ENCODE data around the gene TFR2.
A peak's percentile ranks its signal among the peaks of the same experiment; 100 is the strongest.

TFR2 gene

DNA sequence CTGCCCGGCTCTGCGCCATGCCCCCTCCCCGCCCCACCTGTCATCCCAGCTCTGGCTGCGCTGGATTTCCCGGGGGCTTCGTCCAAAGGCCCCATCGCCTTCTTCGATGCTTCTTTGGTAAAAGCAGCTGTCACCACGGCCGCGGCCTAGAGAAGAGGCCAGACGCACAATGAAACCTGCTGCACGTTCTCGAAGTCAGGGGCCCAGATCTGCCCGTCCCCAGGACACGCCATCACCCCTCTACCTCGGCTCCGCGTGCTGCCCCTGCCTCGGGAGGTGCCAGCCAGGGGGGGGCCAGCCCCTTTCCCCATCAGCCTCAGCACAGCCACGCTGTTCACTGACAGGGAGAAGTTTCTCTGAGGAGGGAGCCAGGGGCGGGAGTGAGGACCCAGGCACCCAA lies 45.9 kb upstream of the TFR2 start:
- no peak overlapping the region for H2AFZ ChIP-seq (ENCODE audit: low read length)
- H2BK12ac ChIP-seq (ENCODE audit: low read length) = no peak overlapping the region
- no peak overlapping the region for H3K4ac ChIP-seq (ENCODE audit: low read length)
- no peak overlapping the region for H4K91ac ChIP-seq (ENCODE audit: low read depth, low read length, poor library complexity)
- no peak overlapping the region for H3K4me2 ChIP-seq (ENCODE audit: insufficient read depth, low read length, poor library complexity, severe bottlenecking)
- H2BK120ac ChIP-seq (ENCODE audit: low read depth, low read length) = no peak overlapping the region
- peaks cover 4 to 14% of the 10 kb centered on the region in 2 donors for H3K4me1 ChIP-seq (ENCODE audit: control insufficient read depth in 2 of 2, insufficient read depth in 1 of 2, low read depth in 1 of 2, low read length in 2 of 2)
- DNase-seq (ENCODE audit: low spot score) = no peak
- peaks cover 70 to 92% of the 10 kb centered on the region in 2 donors for H3K36me3 ChIP-seq (replicated peaks in 1 of 2; ENCODE audit: control insufficient read depth in 2 of 2, insufficient read depth in 2 of 2, low read length in 2 of 2)
- H3K4me3 ChIP-seq (ENCODE audit: low read length in 2 of 2) = no peak overlapping the region
- H2AK5ac ChIP-seq (ENCODE audit: low read depth, low read length) = no peak overlapping the region
- H3K18ac ChIP-seq (ENCODE audit: low read length) = no peak overlapping the region
- H3K79me1 ChIP-seq (ENCODE audit: low read depth, low read length) = peaks cover 27% of the 10 kb centered on the region
- H3K27me3 ChIP-seq (ENCODE audit: control insufficient read depth in 3 of 3, insufficient read depth in 3 of 3, low read depth in 1 of 3, low read length in 3 of 3) = no peaks in the 10 kb centered on the region
- no peak overlapping the region for H2BK15ac ChIP-seq (ENCODE audit: low read length)
- no peaks in the 10 kb centered on the region for H3K9me3 ChIP-seq (replicated peaks in 1 of 2; ENCODE audit: control insufficient read depth in 2 of 2, insufficient read depth in 1 of 2, low read depth in 1 of 2, low read length in 2 of 2)
- H3K27ac ChIP-seq (replicated peaks; ENCODE audit: low read length) = no peak overlapping the region
- H3K9ac ChIP-seq (ENCODE audit: low read depth, low read length, poor library complexity) = no peak overlapping the region
- no CpG with 5 or more reads among the region's 22 CpGs for WGBS, 2 donors (ENCODE audit: extremely low coverage in 2 of 2, insufficient read length in 2 of 2, insufficient replicate concordance in 1 of 2)
- H3K23ac ChIP-seq (ENCODE audit: low read depth, low read length, poor library complexity) = peak overlapping the region; percentile 73
- H3K14ac ChIP-seq (ENCODE audit: low read length) = no peak overlapping the region
- H2BK5ac ChIP-seq (ENCODE audit: low read length) = peak overlapping the region; percentile 35
- no peak overlapping the region for H4K8ac ChIP-seq (ENCODE audit: low read depth, low read length)

DNA sequence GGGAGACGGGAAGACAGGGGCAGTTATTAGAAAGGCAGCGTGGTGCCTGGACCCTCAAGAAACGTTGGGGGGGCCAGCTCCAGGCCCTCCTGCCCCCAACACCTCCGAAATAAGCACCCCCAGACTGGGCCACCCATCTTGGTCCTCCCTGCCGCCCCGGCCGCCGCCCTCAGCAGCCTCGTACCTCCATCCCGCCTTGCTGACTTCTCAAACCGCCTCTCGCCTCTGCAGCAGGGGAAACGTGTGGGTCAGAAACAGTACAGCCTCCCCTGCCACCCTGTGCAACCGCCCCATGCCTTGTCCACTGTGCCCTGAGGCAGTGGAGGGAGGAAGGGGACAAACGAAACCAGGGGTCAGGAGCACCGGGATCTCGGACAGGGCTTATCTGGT lies 45.5 kb upstream of the TFR2 start:
- WGBS, 2 donors (ENCODE audit: extremely low coverage in 2 of 2, insufficient read length in 2 of 2, insufficient replicate concordance in 1 of 2) = no CpG with 5 or more reads among the region's 17 CpGs
- Histone ChIP-seq H2BK120ac (ENCODE audit: low read depth, low read length) (no peak overlapping the region), H3K4me3 (ENCODE audit: low read length in 2 of 2) (no peak overlapping the region), H3K36me3 (replicated peaks in 1 of 2; ENCODE audit: control insufficient read depth in 2 of 2, insufficient read depth in 2 of 2, low read length in 2 of 2) (peaks cover 75 to 93% of the 10 kb centered on the region in 2 donors), H3K14ac (ENCODE audit: low read length) (peak overlapping the region; percentile 38), H3K4me2 (ENCODE audit: insufficient read depth, low read length, poor library complexity, severe bottlenecking) (no peak overlapping the region), H2BK5ac (ENCODE audit: low read length) (peak overlapping the region; percentile 35), H3K27ac (replicated peaks; ENCODE audit: low read length) (no peak overlapping the region), H3K9me3 (replicated peaks in 1 of 2; ENCODE audit: control insufficient read depth in 2 of 2, insufficient read depth in 1 of 2, low read depth in 1 of 2, low read length in 2 of 2) (no peaks in the 10 kb centered on the region), H2BK12ac (ENCODE audit: low read length) (no peak overlapping the region), H4K8ac (ENCODE audit: low read depth, low read length) (no peak overlapping the region), H3K9ac (ENCODE audit: low read depth, low read length, poor library complexity) (no peak overlapping the region), H4K91ac (ENCODE audit: low read depth, low read length, poor library complexity) (no peak overlapping the region), H3K18ac (ENCODE audit: low read length) (no peak overlapping the region), H3K79me1 (ENCODE audit: low read depth, low read length) (peaks cover 30% of the 10 kb centered on the region), H3K4ac (ENCODE audit: low read length) (no peak overlapping the region), H3K4me1 (ENCODE audit: control insufficient read depth in 2 of 2, insufficient read depth in 1 of 2, low read depth in 1 of 2, low read length in 2 of 2) (peaks cover 3 to 10% of the 10 kb centered on the region in 2 donors), H2AFZ (ENCODE audit: low read length) (no peak overlapping the region), H2AK5ac (ENCODE audit: low read depth, low read length) (no peak overlapping the region), H2BK15ac (ENCODE audit: low read length) (no peak overlapping the region), H3K27me3 (ENCODE audit: control insufficient read depth in 3 of 3, insufficient read depth in 3 of 3, low read depth in 1 of 3, low read length in 3 of 3) (no peaks in the 10 kb centered on the region), H3K23ac (ENCODE audit: low read depth, low read length, poor library complexity) (peak overlapping the region; percentile 73)
- no peak for DNase-seq (ENCODE audit: low spot score)

DNA sequence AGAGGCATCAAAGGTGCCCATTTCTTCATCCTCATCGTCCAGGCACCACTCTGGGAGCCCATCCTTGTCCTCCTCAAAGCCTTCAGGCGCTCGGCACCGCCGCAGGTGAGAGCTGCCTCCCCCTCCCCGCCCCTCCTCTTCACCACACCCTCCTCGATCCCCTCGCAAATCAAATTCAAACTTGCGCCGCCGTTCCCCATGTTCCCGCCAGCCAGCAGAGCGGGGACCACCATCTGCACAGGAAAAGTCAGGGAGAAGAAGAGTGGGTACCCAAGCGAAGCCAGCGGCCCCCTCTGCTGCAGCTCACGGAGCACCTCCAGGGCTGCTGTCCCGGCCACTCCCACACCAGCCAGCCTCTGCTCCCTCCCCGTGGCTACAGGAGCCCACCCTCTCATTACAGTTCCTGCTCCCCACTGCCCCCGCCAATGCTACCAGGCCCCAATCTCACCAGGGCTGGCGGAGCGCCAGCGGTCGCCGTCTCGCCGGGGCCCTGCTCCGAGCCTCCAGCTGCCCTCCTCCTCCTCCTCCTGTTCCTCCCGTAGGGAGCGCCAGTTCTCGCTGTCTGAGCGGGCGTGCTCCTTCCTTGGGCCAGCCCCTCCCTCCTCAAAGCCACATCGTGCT lies 45.0 kb upstream of the TFR2 start:
- Histone ChIP-seq H2AK5ac (ENCODE audit: low read depth, low read length) (no peak overlapping the region), H2BK120ac (ENCODE audit: low read depth, low read length) (no peak overlapping the region), H3K14ac (ENCODE audit: low read length) (no peak overlapping the region), H4K91ac (ENCODE audit: low read depth, low read length, poor library complexity) (no peak overlapping the region), H3K23ac (ENCODE audit: low read depth, low read length, poor library complexity) (peak overlapping the region; percentile 17), H3K27me3 (ENCODE audit: control insufficient read depth in 3 of 3, insufficient read depth in 3 of 3, low read depth in 1 of 3, low read length in 3 of 3) (no peaks in the 10 kb centered on the region), H3K9ac (ENCODE audit: low read depth, low read length, poor library complexity) (no peak overlapping the region), H3K79me1 (ENCODE audit: low read depth, low read length) (peaks cover 30% of the 10 kb centered on the region), H3K4me1 (ENCODE audit: control insufficient read depth in 2 of 2, insufficient read depth in 1 of 2, low read depth in 1 of 2, low read length in 2 of 2) (peaks cover 3 to 6% of the 10 kb centered on the region in 2 donors), H3K18ac (ENCODE audit: low read length) (no peak overlapping the region), H3K9me3 (replicated peaks in 1 of 2; ENCODE audit: control insufficient read depth in 2 of 2, insufficient read depth in 1 of 2, low read depth in 1 of 2, low read length in 2 of 2) (peaks cover 0 to 1% of the 10 kb centered on the region in 2 donors), H2BK12ac (ENCODE audit: low read length) (no peak overlapping the region), H4K8ac (ENCODE audit: low read depth, low read length) (no peak overlapping the region), H3K4me3 (ENCODE audit: low read length in 2 of 2) (no peak overlapping the region), H2AFZ (ENCODE audit: low read length) (no peak overlapping the region), H3K27ac (replicated peaks; ENCODE audit: low read length) (no peak overlapping the region), H3K36me3 (replicated peaks in 1 of 2; ENCODE audit: control insufficient read depth in 2 of 2, insufficient read depth in 2 of 2, low read length in 2 of 2) (peaks cover 80 to 96% of the 10 kb centered on the region in 2 donors), H2BK15ac (ENCODE audit: low read length) (no peak overlapping the region), H3K4me2 (ENCODE audit: insufficient read depth, low read length, poor library complexity, severe bottlenecking) (no peak overlapping the region), H3K4ac (ENCODE audit: low read length) (no peak overlapping the region), H2BK5ac (ENCODE audit: low read length) (no peak overlapping the region)
- WGBS, 2 donors (ENCODE audit: extremely low coverage in 2 of 2, insufficient read length in 2 of 2, insufficient replicate concordance in 1 of 2) = no CpG with 5 or more reads among the region's 33 CpGs
- DNase-seq (ENCODE audit: low spot score) = no peak

DNA sequence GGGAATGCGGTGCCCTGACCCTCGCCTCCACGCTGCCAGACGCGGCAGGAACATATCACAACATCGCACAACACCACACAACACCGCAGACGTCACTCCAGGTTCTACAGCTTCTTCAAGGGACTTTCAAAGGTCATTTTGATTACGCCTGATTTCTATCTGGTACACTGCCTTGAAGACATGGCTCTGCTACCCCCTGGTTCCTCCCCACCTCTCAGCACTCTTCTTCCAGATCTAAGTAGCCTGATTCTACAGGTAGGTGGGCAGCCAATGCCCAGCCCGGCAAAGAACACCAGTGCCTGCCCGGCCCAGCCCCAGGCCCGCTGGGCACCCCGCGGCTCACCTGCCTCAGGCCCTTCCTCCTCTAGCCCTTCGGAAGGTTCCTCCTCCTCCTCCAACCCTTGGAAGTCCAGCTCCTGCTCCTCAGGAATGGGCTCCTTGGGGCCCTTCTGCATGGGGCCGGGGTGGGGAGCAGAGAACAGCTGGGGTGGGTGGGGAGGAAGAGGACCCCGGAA lies 44.3 kb upstream of the TFR2 start:
- no peak overlapping the region for H2BK120ac ChIP-seq (ENCODE audit: low read depth, low read length)
- no peak overlapping the region for H3K18ac ChIP-seq (ENCODE audit: low read length)
- peaks cover 74 to 96% of the 10 kb centered on the region in 2 donors for H3K36me3 ChIP-seq (replicated peaks in 1 of 2; ENCODE audit: control insufficient read depth in 2 of 2, insufficient read depth in 2 of 2, low read length in 2 of 2)
- no peak overlapping the region for H3K4me3 ChIP-seq (ENCODE audit: low read length in 2 of 2)
- no peak overlapping the region for H2BK12ac ChIP-seq (ENCODE audit: low read length)
- H3K4ac ChIP-seq (ENCODE audit: low read length) = no peak overlapping the region
- H3K4me2 ChIP-seq (ENCODE audit: insufficient read depth, low read length, poor library complexity, severe bottlenecking) = no peak overlapping the region
- peaks cover 0 to 1% of the 10 kb centered on the region in 2 donors for H3K9me3 ChIP-seq (replicated peaks in 1 of 2; ENCODE audit: control insufficient read depth in 2 of 2, insufficient read depth in 1 of 2, low read depth in 1 of 2, low read length in 2 of 2)
- H3K27me3 ChIP-seq (ENCODE audit: control insufficient read depth in 3 of 3, insufficient read depth in 3 of 3, low read depth in 1 of 3, low read length in 3 of 3) = no peaks in the 10 kb centered on the region
- H3K23ac ChIP-seq (ENCODE audit: low read depth, low read length, poor library complexity) = no peak overlapping the region
- H4K91ac ChIP-seq (ENCODE audit: low read depth, low read length, poor library complexity) = no peak overlapping the region
- H2AFZ ChIP-seq (ENCODE audit: low read length) = no peak overlapping the region
- no peak overlapping the region for H2BK5ac ChIP-seq (ENCODE audit: low read length)
- no CpG with 5 or more reads among the region's 17 CpGs for WGBS, 2 donors (ENCODE audit: extremely low coverage in 2 of 2, insufficient read length in 2 of 2, insufficient replicate concordance in 1 of 2)
- DNase-seq (ENCODE audit: low spot score) = no peak
- H2BK15ac ChIP-seq (ENCODE audit: low read length) = no peak overlapping the region
- H3K14ac ChIP-seq (ENCODE audit: low read length) = no peak overlapping the region
- H3K4me1 ChIP-seq (ENCODE audit: control insufficient read depth in 2 of 2, insufficient read depth in 1 of 2, low read depth in 1 of 2, low read length in 2 of 2) = peaks cover 0 to 2% of the 10 kb centered on the region in 2 donors
- no peak overlapping the region for H4K8ac ChIP-seq (ENCODE audit: low read depth, low read length)
- H3K27ac ChIP-seq (replicated peaks; ENCODE audit: low read length) = no peak overlapping the region
- no peak overlapping the region for H2AK5ac ChIP-seq (ENCODE audit: low read depth, low read length)
- peaks cover 27% of the 10 kb centered on the region for H3K79me1 ChIP-seq (ENCODE audit: low read depth, low read length)
- H3K9ac ChIP-seq (ENCODE audit: low read depth, low read length, poor library complexity) = no peak overlapping the region

Measured in neuronal stem cell (in vitro differentiated cells).